ENCODE measurements around the gene BTBD9. TPM values are rescaled to one million over a fixed set of nuclear protein-coding genes. Genes with fewer than 3 reads are reported as not detected.

BTBD9 gene
- total RNA-seq, 1 donor = 21.4 TPM

DNA sequence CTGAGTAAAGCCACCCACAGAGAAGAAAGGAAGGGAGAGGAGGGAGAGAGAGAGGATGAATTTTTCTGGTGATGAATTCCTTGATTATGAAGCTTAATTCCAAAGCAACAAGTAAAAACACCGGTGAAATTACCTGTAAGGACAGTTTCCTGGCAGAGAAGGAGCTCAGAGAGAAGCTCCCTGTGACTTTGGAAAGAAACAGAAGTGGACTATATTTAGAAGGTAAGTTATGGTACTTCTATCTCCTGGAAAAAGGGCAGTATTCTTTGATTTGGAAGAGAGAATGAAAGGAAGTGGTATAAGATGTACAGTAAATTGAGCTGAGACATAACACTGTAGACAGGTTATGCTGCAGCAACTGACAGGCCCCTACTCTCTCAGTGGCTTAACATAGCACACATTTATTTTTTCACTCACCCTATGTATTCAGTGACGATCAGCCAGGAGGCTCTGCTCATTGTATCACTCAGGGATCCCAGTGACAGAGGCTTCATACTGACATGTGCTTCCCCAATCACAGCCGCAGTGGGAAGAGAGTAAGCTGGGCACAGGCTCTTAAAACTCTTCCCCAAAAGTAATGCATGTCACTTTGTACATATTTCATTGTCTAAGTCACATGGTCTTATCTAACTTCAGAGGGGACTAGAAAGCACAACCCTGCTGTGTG is 349.5 kb downstream of the BTBD9 start:
- no peak overlapping the region for H3K4me3 ChIP-seq (ENCODE audit: low read depth, low read length)
- DNase-seq (ENCODE audit: low read depth) = no peak
- TF ChIP-seq, protein P1, sequence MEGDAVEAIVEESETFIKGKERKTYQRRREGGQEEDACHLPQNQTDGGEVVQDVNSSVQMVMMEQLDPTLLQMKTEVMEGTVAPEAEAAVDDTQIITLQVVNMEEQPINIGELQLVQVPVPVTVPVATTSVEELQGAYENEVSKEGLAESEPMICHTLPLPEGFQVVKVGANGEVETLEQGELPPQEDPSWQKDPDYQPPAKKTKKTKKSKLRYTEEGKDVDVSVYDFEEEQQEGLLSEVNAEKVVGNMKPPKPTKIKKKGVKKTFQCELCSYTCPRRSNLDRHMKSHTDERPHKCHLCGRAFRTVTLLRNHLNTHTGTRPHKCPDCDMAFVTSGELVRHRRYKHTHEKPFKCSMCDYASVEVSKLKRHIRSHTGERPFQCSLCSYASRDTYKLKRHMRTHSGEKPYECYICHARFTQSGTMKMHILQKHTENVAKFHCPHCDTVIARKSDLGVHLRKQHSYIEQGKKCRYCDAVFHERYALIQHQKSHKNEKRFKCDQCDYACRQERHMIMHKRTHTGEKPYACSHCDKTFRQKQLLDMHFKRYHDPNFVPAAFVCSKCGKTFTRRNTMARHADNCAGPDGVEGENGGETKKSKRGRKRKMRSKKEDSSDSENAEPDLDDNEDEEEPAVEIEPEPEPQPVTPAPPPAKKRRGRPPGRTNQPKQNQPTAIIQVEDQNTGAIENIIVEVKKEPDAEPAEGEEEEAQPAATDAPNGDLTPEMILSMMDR (IDR thresholded peaks at IDR 0.05; ENCODE audit: insufficient read depth, low read length) = no peak

DNA sequence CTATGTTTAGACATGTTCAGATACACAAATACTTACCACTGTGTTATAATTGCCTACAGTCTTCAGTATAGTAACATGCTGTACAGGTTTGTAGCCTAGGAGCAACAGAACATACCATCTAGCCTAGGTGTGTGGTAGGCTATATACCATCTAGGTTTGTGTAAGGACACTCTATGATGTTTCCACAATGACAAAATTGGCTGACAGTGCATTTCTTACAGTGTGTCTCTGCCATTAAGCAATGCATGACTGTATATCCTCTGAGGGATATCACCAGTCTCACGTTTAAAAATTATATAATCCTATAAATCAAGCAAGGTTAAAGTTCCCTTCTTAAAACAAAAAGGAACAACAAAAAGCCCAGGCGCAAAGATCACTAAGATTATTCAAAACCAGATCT is 352.2 kb downstream of the BTBD9 start:
- no peak for DNase-seq (ENCODE audit: low read depth)
- TF ChIP-seq, protein P1 (IDR thresholded peaks at IDR 0.05; ENCODE audit: insufficient read depth, low read length) = no peak
- H3K4me3 ChIP-seq (ENCODE audit: low read depth, low read length) = no peak overlapping the region

DNA sequence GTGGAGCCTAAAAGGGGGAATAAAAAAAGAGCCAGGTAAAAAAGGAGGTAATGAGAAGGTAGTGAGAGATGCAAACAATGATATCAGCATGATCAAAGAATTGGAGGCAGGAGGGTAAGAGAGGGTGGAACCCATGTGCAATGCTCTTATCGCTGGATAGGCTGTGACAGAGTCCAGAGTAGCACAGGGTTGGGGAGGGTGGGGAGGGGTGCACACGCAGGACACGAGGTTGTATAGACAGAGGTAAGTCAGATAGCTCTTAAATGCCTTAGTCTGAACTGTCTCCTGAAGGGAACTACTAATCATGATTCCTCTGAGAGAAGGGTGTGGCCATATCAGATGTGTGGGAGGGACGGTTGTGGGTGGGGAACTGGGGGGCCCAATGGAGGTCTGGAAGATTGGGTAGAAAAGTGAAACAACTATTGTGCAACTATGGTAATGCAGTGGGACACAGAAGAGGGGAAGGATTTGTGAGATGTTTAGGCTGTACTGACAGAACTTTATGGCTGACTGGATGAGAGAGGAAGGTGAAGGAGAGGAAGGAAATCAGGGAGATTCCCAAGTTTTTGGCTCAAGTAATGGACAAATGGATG is 354.8 kb downstream of the BTBD9 start:
- H3K4me3 ChIP-seq (ENCODE audit: low read depth, low read length) = no peak overlapping the region
- TF ChIP-seq, protein P1 (IDR thresholded peaks at IDR 0.05; ENCODE audit: insufficient read depth, low read length) = no peak
- no peak for DNase-seq (ENCODE audit: low read depth)

DNA sequence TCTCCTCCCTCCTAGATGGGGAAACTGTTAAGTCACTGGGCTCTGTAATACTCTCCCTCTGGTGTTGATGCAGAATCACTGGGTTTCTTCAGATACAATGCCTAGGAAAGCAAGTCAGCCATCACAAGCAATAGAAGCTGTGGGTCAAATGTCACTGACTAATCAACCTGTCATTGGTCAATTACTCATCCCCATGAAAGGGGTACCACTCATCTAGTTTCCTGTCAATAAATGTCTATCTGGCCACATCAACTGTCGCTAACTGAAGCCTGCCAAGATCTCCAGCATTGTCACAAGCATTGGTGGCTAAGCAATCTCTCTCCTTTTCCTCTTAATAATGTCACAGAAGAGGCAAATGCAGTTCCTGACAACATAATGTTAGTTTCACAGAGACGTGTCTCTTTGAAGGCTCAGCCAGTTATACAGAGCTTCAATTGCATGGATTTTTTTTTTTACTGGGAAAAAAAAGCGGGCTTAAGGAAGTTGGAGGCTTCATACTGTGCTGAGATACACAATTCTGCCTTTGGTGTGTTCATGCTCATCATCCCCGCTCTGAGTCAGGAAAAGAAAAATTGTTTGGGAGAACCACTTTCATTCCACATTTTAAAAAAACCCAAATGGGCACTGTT is 355.9 kb downstream of the BTBD9 start:
- TF ChIP-seq, protein P1 (IDR thresholded peaks at IDR 0.05; ENCODE audit: insufficient read depth, low read length) = no peak
- H3K4me3 ChIP-seq (ENCODE audit: low read depth, low read length) = no peak overlapping the region
- no peak for DNase-seq (ENCODE audit: low read depth)

DNA sequence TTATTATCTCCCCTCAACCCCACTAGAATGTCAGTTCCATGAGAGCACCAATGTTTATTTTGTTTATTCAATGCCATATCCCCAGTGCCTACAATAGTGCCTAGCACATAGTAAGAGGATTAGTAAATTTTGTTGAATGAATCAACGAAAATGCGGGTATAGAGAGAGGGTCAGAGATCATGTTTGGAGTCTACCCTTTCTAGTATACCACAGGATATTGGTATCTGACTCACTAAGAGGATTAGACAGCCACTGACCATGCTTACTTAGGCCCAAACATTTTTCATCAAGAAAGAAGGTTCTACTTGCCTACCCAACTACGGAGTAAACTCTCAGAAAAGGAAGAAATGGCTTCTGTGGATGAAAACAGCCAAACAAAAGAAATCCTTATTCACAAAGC is 356.8 kb downstream of the BTBD9 start:
- TF ChIP-seq, protein P1 (IDR thresholded peaks at IDR 0.05; ENCODE audit: insufficient read depth, low read length) = no peak
- H3K4me3 ChIP-seq (ENCODE audit: low read depth, low read length) = no peak overlapping the region
- no peak for DNase-seq (ENCODE audit: low read depth)

DNA sequence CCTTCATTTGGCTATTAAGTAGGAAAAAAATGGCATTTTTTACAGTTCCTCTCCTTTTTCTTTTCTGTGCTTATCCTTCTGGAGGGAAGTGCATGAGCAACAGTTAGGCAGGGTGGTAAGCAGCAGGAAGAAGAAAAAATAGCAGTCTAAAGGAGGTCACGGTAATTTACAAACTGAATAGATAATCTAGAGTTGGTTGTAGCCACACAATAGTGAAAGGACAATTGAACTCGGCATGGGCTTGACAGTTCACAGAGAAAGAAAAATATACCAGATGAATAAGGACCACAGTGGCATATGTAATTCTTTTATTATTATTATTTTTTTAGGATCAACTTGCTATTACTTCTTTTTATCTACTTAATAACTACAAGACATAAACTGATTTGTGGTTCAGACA is 358.6 kb downstream of the BTBD9 start:
- TF ChIP-seq, protein P1 (IDR thresholded peaks at IDR 0.05; ENCODE audit: insufficient read depth, low read length) = no peak
- no peak overlapping the region for H3K4me3 ChIP-seq (ENCODE audit: low read depth, low read length)
- no peak for DNase-seq (ENCODE audit: low read depth)
